GM12892 (cell line): ENCODE measurements around the gene EFCAB5.

Experiments used
- POLR2A ChIP-seq: IDR thresholded peaks from 2 replicates; pipeline ENCODE4 v1.6.1; 2011; ENCODE audit warnings: low read depth, low read length, control low read depth
- TAF1 ChIP-seq: IDR thresholded peaks from 2 replicates; pipeline ENCODE4 v1.6.1; 2011; ENCODE audit warnings: low read depth, mild to moderate bottlenecking, control low read depth, low read length, borderline replicate concordance

DNA sequence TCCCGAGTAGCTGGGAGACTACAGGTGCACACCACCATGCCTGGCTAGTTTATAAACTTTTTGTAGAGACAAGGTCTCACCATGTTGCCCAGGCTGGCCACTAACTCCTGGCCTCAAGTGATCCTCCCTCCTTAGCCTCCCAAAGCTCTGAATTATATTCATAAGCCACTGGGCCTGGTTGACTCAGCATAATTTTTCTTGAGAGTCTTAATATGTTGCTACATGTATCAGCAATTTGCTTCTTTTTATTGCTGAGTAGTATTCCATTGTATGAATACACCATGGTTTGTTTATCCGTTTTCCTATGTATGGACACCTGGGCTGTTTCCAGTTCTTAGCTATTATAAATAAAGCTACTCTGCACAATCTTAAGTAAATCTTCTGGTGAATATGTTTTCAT lies 132.8 kb downstream of the EFCAB5 start:
- TF ChIP-seq POLR2A: no peak
- no peak for TF ChIP-seq TAF1
